ENCODE data around the gene C8G.

C8G gene

DNA sequence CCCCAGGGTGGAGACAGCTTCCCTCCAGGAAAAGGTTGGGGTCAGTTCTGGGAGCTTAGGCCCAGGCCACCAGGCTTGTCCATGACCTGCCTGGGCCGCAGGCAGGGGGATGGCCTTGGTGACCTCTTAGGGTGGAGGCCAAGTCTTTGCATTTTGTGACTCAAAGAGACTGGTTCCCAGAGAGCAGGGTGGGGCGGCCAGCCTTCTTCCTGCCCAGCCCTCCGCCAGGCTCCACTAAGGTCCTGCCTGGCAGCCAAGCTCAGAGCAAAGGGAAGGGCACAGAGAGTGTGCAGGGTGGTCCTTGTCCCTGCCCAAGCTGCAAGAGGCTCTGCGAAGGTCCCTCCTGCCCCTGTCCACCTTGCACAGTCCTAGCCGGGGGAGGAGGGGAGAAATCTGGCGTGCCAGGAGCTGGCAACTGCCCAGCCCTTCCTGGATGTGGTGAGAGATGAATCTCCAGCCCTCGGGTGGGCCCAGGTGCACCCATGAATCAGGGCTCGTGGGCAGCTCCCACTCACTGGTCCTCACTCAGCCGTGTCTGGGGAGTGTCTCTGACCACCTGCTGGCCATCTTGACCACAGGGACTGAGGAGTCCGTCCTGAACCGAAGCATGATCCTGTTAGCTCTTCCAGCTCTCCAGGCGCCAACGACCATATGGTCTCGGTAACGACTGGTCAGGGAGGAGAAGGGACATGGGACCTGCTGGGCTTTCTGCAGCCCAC, 29.9 kb downstream of the C8G start:
- Histone ChIP-seq H3K4me3 (IDR thresholded peaks at IDR 0.05; ENCODE audit: insufficient read depth, low read depth, low read length) (no peak overlapping the region), H3K36me3 (ENCODE audit: insufficient read depth) (no peaks in the 10 kb centered on the region), H3K4me2 (no peak overlapping the region), H3K27ac (no peak overlapping the region), H3K9ac (no peak overlapping the region), H3K27me3 (ENCODE audit: insufficient read depth, low read depth) (peaks cover 34% of the 10 kb centered on the region), H3K79me2 (ENCODE audit: insufficient read depth, low read depth) (no peaks in the 10 kb centered on the region), H2AFZ (ENCODE audit: low read depth) (no peak overlapping the region), H3K4me1 (ENCODE audit: low read depth, poor library complexity, severe bottlenecking) (no peaks in the 10 kb centered on the region), H4K20me1 (ENCODE audit: insufficient read depth) (no peaks in the 10 kb centered on the region)
- no peak for TF ChIP-seq CTCF (conservative IDR thresholded peaks at IDR 0.05; ENCODE audit: low read depth, low read length)

- H4K20me1 ChIP-seq (ENCODE audit: insufficient read depth), result no peaks in the 10 kb centered on the region
- no peaks in the 10 kb centered on the region for H3K36me3 ChIP-seq (ENCODE audit: insufficient read depth)
- H3K4me1 ChIP-seq (ENCODE audit: low read depth, poor library complexity, severe bottlenecking), result no peaks in the 10 kb centered on the region
- no peak overlapping the region for H3K4me3 ChIP-seq (IDR thresholded peaks at IDR 0.05; ENCODE audit: insufficient read depth, low read depth, low read length)
- H3K79me2 ChIP-seq (ENCODE audit: insufficient read depth, low read depth), result no peaks in the 10 kb centered on the region
- H3K27ac ChIP-seq, result no peak overlapping the region
- no peak overlapping the region for H3K4me2 ChIP-seq
- TF ChIP-seq CTCF (conservative IDR thresholded peaks at IDR 0.05; ENCODE audit: low read depth, low read length), result no peak
- no peak overlapping the region for H2AFZ ChIP-seq (ENCODE audit: low read depth)
- no peak overlapping the region for H3K9ac ChIP-seq
- H3K27me3 ChIP-seq (ENCODE audit: insufficient read depth, low read depth), result peaks cover 35% of the 10 kb centered on the region
These were observed 30.6 kb downstream of the C8G start for GRCh38 chr9:136975644-136976043.

DNA sequence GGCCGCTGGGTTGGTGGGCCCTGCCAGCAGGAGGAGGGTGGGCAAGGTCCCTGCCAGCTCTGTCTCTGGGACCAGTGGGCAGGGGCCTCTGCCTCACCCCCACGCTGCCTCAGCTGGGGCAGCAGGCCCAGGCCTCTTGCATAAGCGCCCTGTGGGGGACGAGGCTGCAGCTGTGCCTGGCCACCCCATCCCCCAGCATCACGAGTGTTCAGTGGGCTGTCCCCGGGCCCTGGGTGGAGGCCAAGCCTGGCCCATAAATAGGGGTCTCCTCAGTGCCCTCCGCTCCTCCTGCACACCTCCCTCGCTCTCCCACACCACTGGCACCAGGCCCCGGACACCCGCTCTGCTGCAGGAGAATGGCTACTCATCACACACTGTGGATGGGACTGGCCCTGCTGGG, 32.2 kb downstream of the C8G start, which contains the start of gene PTGDS:
Gene PTGDS (plus strand): TSS at position 282 of the 400 bp plus-strand sequence. CDS start 75 bp downstream, at position 357.
- peaks cover 45% of the 10 kb centered on the region for H3K27me3 ChIP-seq (ENCODE audit: insufficient read depth, low read depth)
- no peaks in the 10 kb centered on the region for H3K79me2 ChIP-seq (ENCODE audit: insufficient read depth, low read depth)
- no peak within 1 kb of the TSS for H3K4me3 ChIP-seq (IDR thresholded peaks at IDR 0.05; ENCODE audit: insufficient read depth, low read depth, low read length)
- H3K4me1 ChIP-seq (ENCODE audit: low read depth, poor library complexity, severe bottlenecking), result no peaks in the 10 kb centered on the region
- H3K36me3 ChIP-seq (ENCODE audit: insufficient read depth), result no peaks in the 10 kb centered on the region
- no peak within 1 kb of the TSS for H2AFZ ChIP-seq (ENCODE audit: low read depth)
- no peak within 1 kb of the TSS for H3K9ac ChIP-seq
- H3K4me2 ChIP-seq, result no peak within 1 kb of the TSS
- H4K20me1 ChIP-seq (ENCODE audit: insufficient read depth), result no peaks in the 10 kb centered on the region
- no peak within 1 kb of the TSS for H3K27ac ChIP-seq
- TF ChIP-seq CTCF (conservative IDR thresholded peaks at IDR 0.05; ENCODE audit: low read depth, low read length), result no peak

- H4K20me1 ChIP-seq (ENCODE audit: insufficient read depth), result no peaks in the 10 kb centered on the region
- no peaks in the 10 kb centered on the region for H3K79me2 ChIP-seq (ENCODE audit: insufficient read depth, low read depth)
- no peaks in the 10 kb centered on the region for H3K36me3 ChIP-seq (ENCODE audit: insufficient read depth)
- H3K4me2 ChIP-seq, result no peak overlapping the region
- no peak overlapping the region for H3K27ac ChIP-seq
- no peaks in the 10 kb centered on the region for H3K4me1 ChIP-seq (ENCODE audit: low read depth, poor library complexity, severe bottlenecking)
- H2AFZ ChIP-seq (ENCODE audit: low read depth), result no peak overlapping the region
- no peak overlapping the region for H3K4me3 ChIP-seq (IDR thresholded peaks at IDR 0.05; ENCODE audit: insufficient read depth, low read depth, low read length)
- TF ChIP-seq CTCF (conservative IDR thresholded peaks at IDR 0.05; ENCODE audit: low read depth, low read length), result no peak
- H3K9ac ChIP-seq, result no peak overlapping the region
- peaks cover 45% of the 10 kb centered on the region for H3K27me3 ChIP-seq (ENCODE audit: insufficient read depth, low read depth)
These were observed 32.6 kb downstream of the C8G start for GRCh38 chr9:136977649-136978072.
